Endothelial cell of umbilical vein (primary cell): ENCODE data around the gene IFIT3. TPM values are rescaled to one million over a fixed set of nuclear protein-coding genes. Genes with fewer than 3 reads are reported as not detected.

Source experiments
- BruUV-seq: library from RNA; stranded (reverse); fragments of 400-500 nt; replicated peaks from 2 replicates; lab custom pipeline; 2021; lab: Mats Ljungman, UMichigan
- CTCF ChIA-PET: fragments of 300-600, 350-600 bp; sonication (Branson Sonifier 250); formaldehyde crosslinking; loops from one replicate; lab custom pipeline; 2021; ENCODE audit warnings: antibody characterized with exemption, inconsistent platforms; lab: Charles Lee
- POLR2A ChIA-PET: fragments of 300-600, 350-600 bp; sonication (Branson Sonifier 250); formaldehyde crosslinking; loops from one replicate; lab custom pipeline; 2021; ENCODE audit warnings: antibody characterized with exemption, inconsistent platforms; lab: Charles Lee
- DNase-seq: peaks from one replicate; pipeline ENCODE4 v3.0.0-alpha.2; 2011; ENCODE audit warnings: low read depth, low spot score
- FAIRE-seq: peaks from 2 replicates; lab custom pipeline; 2011; peaks lifted over from hg19 to GRCh38; lab: Jason Lieb, UNC
- H2AFZ ChIP-seq: 2 replicates; pipeline ENCODE4 v1.6.0; 2012; ENCODE audit warnings: low read depth, low read length, control low read depth, inconsistent platforms
- H3K27ac ChIP-seq: 2 replicates; pipeline ENCODE4 v1.5.1; 2011; ENCODE audit warnings: low read depth, mild to moderate bottlenecking, control low read depth, low read length, moderate library complexity; ENCODE audit not compliant: insufficient read depth
- H3K27me3 ChIP-seq, 2 experiments: 2 replicates each; pipeline versions ENCODE4 v1.6.0 to v1.6.1; 2011; ENCODE audit warnings: low read length in 2 of 2, mixed read lengths in 1 of 2; ENCODE audit not compliant: control insufficient read depth in 2 of 2, insufficient read depth in 2 of 2
- H3K36me3 ChIP-seq, 2 experiments: 2 replicates in 1 of 2; 3 replicates in 1 of 2; pipeline ENCODE4 v1.5.1; 2011; ENCODE audit warnings: low read length in 2 of 2, mild to moderate bottlenecking in 1 of 2, moderate library complexity in 1 of 2; ENCODE audit not compliant: control insufficient read depth in 2 of 2, insufficient read depth in 2 of 2; ENCODE audit errors: extremely low read depth in 1 of 2
- H3K4me1 ChIP-seq: 3 replicates; pipeline ENCODE4 v1.5.1; 2011; ENCODE audit warnings: mild to moderate bottlenecking, low read length; ENCODE audit not compliant: control insufficient read depth, insufficient read depth; ENCODE audit errors: extremely low read depth
- H3K4me2 ChIP-seq: 2 replicates; pipeline ENCODE4 v1.6.1; 2011; ENCODE audit warnings: low read length, control low read depth, mixed read lengths; ENCODE audit not compliant: insufficient read depth
- H3K4me3 ChIP-seq, 3 experiments: fragments of 200-600 bp in 1 of 3; sonication (generic), shearing (Covaris generic) in 1 of 3; replicated peaks in 1 of 3; 2 replicates each; pipeline ENCODE4 v1.5.1; 2011 to 2016; ENCODE audit warnings: control low read depth in 3 of 3, low read length in 3 of 3, mild to moderate bottlenecking in 2 of 3, inconsistent platforms in 1 of 3, low read depth in 1 of 3, moderate library complexity in 1 of 3; ENCODE audit not compliant: insufficient read depth in 1 of 3
- H3K79me2 ChIP-seq: 2 replicates; pipeline ENCODE4 v1.6.0; 2012; ENCODE audit warnings: low read length, inconsistent platforms; ENCODE audit not compliant: control insufficient read depth, insufficient read depth
- H3K9ac ChIP-seq: replicated peaks from 2 replicates; pipeline ENCODE3; 2011; ENCODE audit warnings: low read length, control low read depth; ENCODE audit not compliant: insufficient read depth; ENCODE audit errors: extremely low read depth
- H3K9me1 ChIP-seq: replicated peaks from 3 replicates; pipeline ENCODE4 v1.6.0; 2011; ENCODE audit warnings: mild to moderate bottlenecking, low read length; ENCODE audit not compliant: control insufficient read depth, insufficient read depth; ENCODE audit errors: extremely low read depth
- H3K9me3 ChIP-seq: replicated peaks from 2 replicates; pipeline ENCODE4 v1.5.1; 2012; ENCODE audit warnings: low read length, inconsistent platforms; ENCODE audit not compliant: control insufficient read depth, insufficient read depth
- H4K20me1 ChIP-seq: replicated peaks from 2 replicates; pipeline ENCODE3; 2011; ENCODE audit warnings: mild to moderate bottlenecking, low read length; ENCODE audit not compliant: control insufficient read depth, insufficient read depth; ENCODE audit errors: extremely low read depth
- CTCF ChIP-seq, 2 donors: IDR thresholded peaks; 1 replicate in 1 of 2; 2 replicates in 1 of 2; pipeline ENCODE4 v1.5.1; 2011; ENCODE audit warnings: low read length in 2 of 2, mild to moderate bottlenecking in 2 of 2, moderate library complexity in 2 of 2, control low read depth in 1 of 2, inconsistent platforms in 1 of 2, low read depth in 1 of 2; ENCODE audit not compliant: insufficient read depth in 1 of 2; ENCODE audit errors: extremely low read depth in 1 of 2
- EZH2 ChIP-seq: IDR thresholded peaks from 2 replicates; pipeline ENCODE4 v1.6.1; 2012; ENCODE audit warnings: borderline replicate concordance, low read depth, mild to moderate bottlenecking, moderate library complexity, low read length, inconsistent platforms; ENCODE audit not compliant: severe bottlenecking
- FOS ChIP-seq: IDR thresholded peaks from 2 replicates; pipeline ENCODE4 v1.6.1; 2011; ENCODE audit warnings: mild to moderate bottlenecking, low read length, moderate library complexity, borderline replicate concordance; ENCODE audit not compliant: insufficient read depth
- GATA2 ChIP-seq: IDR thresholded peaks from 2 replicates; pipeline ENCODE4 v1.7.0; 2011; ENCODE audit warnings: low read depth, mild to moderate bottlenecking, moderate library complexity, mixed read lengths, low read length; ENCODE audit not compliant: insufficient read length, insufficient read depth
- JUN ChIP-seq: IDR thresholded peaks from 2 replicates; pipeline ENCODE4 v1.6.1; 2011; ENCODE audit warnings: borderline replicate concordance, low read depth; ENCODE audit not compliant: insufficient read length, insufficient read depth
- MYC ChIP-seq: IDR thresholded peaks from one replicate; pipeline ENCODE4 v1.6.1; 2011; ENCODE audit warnings: mild to moderate bottlenecking, low read depth, low read length
- POLR2A ChIP-seq: IDR thresholded peaks from 2 replicates; pipeline ENCODE4 v1.6.1; 2012; ENCODE audit warnings: low read depth, mild to moderate bottlenecking, control low read depth, low read length
- POLR2AphosphoS5 ChIP-seq: IDR thresholded peaks from 2 replicates; pipeline ENCODE4 v1.6.1; 2012; ENCODE audit warnings: low read depth, mild to moderate bottlenecking, control low read depth, low read length, moderate library complexity; ENCODE audit not compliant: insufficient read depth
- dilution Hi-C: fragments of 300-500 bp; cut with MboI; formaldehyde crosslinking; loops from one replicate; pipeline ENCODE4 v1.15.0; 2019; ENCODE audit warnings: low sequenced_read_pairs; ENCODE audit not compliant: extremely low pct_ligation_motif_present
- intact Hi-C: fragments of 100-400 bp; cut with micrococcal nuclease; formaldehyde crosslinking; loops from one replicate; pipeline ENCODE4 v1.10.0; 2022
- polyA plus RNA-seq, 4 experiments: library from polyadenylated mRNA; depleted of rRNA in 3 of 4; stranded (reverse) in 3 of 4; unstranded in 1 of 4; fragments of >200 nt; gene quantifications; 2 replicates each; pipeline versions ENCODE4 v1.2.1 to v1.2.3, GENCODE V29; 2011 to 2012; ENCODE audit warnings: missing spikeins in 1 of 4
- total RNA-seq: library from RNA; stranded (reverse); gene quantifications from 2 replicates; pipeline ENCODE4 v1.2.3, GENCODE V29; 2021
- TF ChIP-seq, protein P1 (sequence below): IDR thresholded peaks from 2 replicates; pipeline ENCODE4 v1.6.1; 2011; ENCODE audit not compliant: insufficient read depth, insufficient read length

The IFIT3 gene
- total and polyA plus RNA-seq, 2 donors (not counting 3 experiments of a cell fraction or from before 2014, with no cell fraction given) = 1.2 to 3.1 TPM

GRCh38 chr10:89306434-89307268 lies 21.1 kb upstream of the IFIT3 start:
- H3K27me3 ChIP-seq = peaks cover 18 to 25% of the 10 kb centered on the region in 2 experiments
- H3K9me1 ChIP-seq = no peaks in the 10 kb centered on the region
- dilution Hi-C loops = no loop called here
- TF ChIP-seq EZH2 (no peak), CTCF (IDR thresholded peaks at IDR 0.05; ENCODE audit: extremely low read depth in 1 of 2, insufficient read depth in 1 of 2, low read depth in 1 of 2, low read length in 2 of 2) (no peak), POLR2A (no peak), JUN (no peak), MYC (no peak), FOS (no peak), POLR2AphosphoS5 (no peak), GATA2 (no peak)
- TF ChIP-seq, protein P1, sequence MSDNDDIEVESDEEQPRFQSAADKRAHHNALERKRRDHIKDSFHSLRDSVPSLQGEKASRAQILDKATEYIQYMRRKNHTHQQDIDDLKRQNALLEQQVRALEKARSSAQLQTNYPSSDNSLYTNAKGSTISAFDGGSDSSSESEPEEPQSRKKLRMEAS = no peak
- POLR2A ChIA-PET = no interaction called here
- DNase-seq (no peak), FAIRE-seq (no peak)
- no peak overlapping the region for H3K27ac ChIP-seq
- no peak overlapping the region for H3K9ac ChIP-seq
- no TSS peak for BruUV-seq
- H3K36me3 ChIP-seq = no peaks in the 10 kb centered on the region
- H2AFZ ChIP-seq = no peak overlapping the region
- no peak overlapping the region for H3K4me2 ChIP-seq
- H3K9me3 ChIP-seq = no peaks in the 10 kb centered on the region
- H4K20me1 ChIP-seq = no peaks in the 10 kb centered on the region
- H3K4me1 ChIP-seq = peaks cover 7% of the 10 kb centered on the region
- no peak overlapping the region for H3K4me3 ChIP-seq
- no peaks in the 10 kb centered on the region for H3K79me2 ChIP-seq
- CTCF ChIA-PET = interaction anchor here (1.8 kb wide), 1 partner anchor 63 kb away, joined by 4 read pairs; no protein-coding TSS in a partner anchor
- intact Hi-C loops = no loop called here
